Glutamatergic neuron (in vitro differentiated cells): ENCODE results near the gene PPP2R1B. TPM values are rescaled to one million over a fixed set of nuclear protein-coding genes. Genes with fewer than 3 reads are reported as not detected.

ENCODE experiments used
- DNase-seq: peaks from one replicate; pipeline ENCODE4 v3.0.0; 2022
- H3K27ac Mint-ChIP-seq: one replicate; pipeline ENCODE4 v1.8.0; 2020; ENCODE audit warnings: mild to moderate bottlenecking, mixed read lengths, inconsistent platforms; ENCODE audit not compliant: unreplicated experiment
- H3K27me3 Mint-ChIP-seq: one replicate; pipeline ENCODE4 v1.8.0; 2020; ENCODE audit warnings: mild to moderate bottlenecking, moderate library complexity, mixed read lengths, inconsistent platforms; ENCODE audit not compliant: unreplicated experiment
- H3K36me3 Mint-ChIP-seq: one replicate; pipeline ENCODE4 v1.8.0; 2020; ENCODE audit warnings: mild to moderate bottlenecking, mixed read lengths, inconsistent platforms; ENCODE audit not compliant: unreplicated experiment
- H3K4me1 Mint-ChIP-seq: one replicate; pipeline ENCODE4 v1.8.0; 2020; ENCODE audit warnings: mild to moderate bottlenecking, low read depth, mixed read lengths, inconsistent platforms; ENCODE audit not compliant: unreplicated experiment
- H3K4me3 Mint-ChIP-seq: one replicate; pipeline ENCODE4 v1.8.0; 2020; ENCODE audit warnings: mild to moderate bottlenecking, mixed read lengths, inconsistent platforms; ENCODE audit not compliant: unreplicated experiment
- H3K9me3 Mint-ChIP-seq: one replicate; pipeline ENCODE4 v1.8.0; 2020; ENCODE audit warnings: mild to moderate bottlenecking, moderate library complexity, mixed read lengths, inconsistent platforms; ENCODE audit not compliant: unreplicated experiment
- CTCF ChIP-seq: fragments of 200-600 bp; sonication (generic); IDR thresholded peaks from one replicate; pipeline ENCODE4 v1.5.0; 2021; ENCODE audit not compliant: partially characterized antibody, unreplicated experiment
- total RNA-seq: library from RNA; stranded (reverse); fragmentation: NEBNext Ultra II Directional; extraction: Animal tissue kit (Norgen Biotek cat#: 25700); gene quantifications from one replicate; pipeline ENCODE4 v1.2.1, GENCODE V29; 2021; ENCODE audit not compliant: unreplicated experiment

The PPP2R1B gene
- total RNA-seq, 1 donor from 2014 or later = 66.3 TPM

DNA sequence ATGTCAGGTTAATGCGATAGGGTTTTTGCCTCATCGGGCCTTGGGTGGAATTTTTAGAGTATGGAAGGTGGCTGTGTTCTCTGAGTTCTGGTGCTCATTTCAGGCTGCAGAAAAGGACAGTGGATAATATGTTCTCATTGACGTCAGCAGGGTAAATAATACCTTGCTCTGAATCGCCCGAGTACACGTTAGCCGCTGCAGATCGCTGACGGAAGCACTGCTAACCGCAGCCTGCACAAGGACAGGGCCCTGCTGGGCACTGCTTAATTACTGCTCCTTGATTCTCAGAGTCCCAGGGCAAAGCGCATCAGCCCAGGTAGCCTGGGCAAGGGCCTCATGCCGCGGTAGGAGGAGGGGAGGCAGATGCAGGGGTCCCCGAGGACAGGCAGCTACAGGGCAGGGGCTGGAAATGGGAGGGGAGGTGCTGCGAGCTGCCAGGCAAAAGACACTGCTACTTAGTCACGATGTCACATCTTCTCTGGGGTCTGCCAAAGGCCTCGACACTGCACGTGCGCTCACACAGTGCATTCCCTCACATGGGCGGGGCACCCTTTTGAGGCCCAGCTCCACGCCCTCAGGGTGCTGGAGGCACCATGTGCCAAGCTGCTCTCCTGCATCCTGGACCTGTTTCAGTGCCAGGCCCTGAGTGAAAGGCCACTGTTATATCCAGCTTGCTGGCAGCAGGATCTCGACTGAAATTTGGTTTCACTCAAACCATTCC is 35.2 kb downstream of the PPP2R1B start:
- Mint-ChIP-seq H3K4me1 (peaks cover 43% of the 10 kb centered on the region), H3K27me3 (peaks cover 2% of the 10 kb centered on the region), H3K27ac (peak overlapping the region; percentile 43), H3K4me3 (no peak overlapping the region), H3K36me3 (no peaks in the 10 kb centered on the region), H3K9me3 (peaks cover 7% of the 10 kb centered on the region)
- DNase-seq = no peak
- no peak for TF ChIP-seq CTCF

GRCh38 chr11:111729831-111730311 is 36.3 kb downstream of the PPP2R1B start:
- Mint-ChIP-seq H3K4me3 (no peak overlapping the region), H3K4me1 (peaks cover 34% of the 10 kb centered on the region), H3K9me3 (peaks cover 5% of the 10 kb centered on the region), H3K27ac (peak overlapping the region; percentile 12), H3K27me3 (peaks cover under 1% of the 10 kb centered on the region), H3K36me3 (no peaks in the 10 kb centered on the region)
- TF ChIP-seq CTCF = no peak
- no peak for DNase-seq

DNA sequence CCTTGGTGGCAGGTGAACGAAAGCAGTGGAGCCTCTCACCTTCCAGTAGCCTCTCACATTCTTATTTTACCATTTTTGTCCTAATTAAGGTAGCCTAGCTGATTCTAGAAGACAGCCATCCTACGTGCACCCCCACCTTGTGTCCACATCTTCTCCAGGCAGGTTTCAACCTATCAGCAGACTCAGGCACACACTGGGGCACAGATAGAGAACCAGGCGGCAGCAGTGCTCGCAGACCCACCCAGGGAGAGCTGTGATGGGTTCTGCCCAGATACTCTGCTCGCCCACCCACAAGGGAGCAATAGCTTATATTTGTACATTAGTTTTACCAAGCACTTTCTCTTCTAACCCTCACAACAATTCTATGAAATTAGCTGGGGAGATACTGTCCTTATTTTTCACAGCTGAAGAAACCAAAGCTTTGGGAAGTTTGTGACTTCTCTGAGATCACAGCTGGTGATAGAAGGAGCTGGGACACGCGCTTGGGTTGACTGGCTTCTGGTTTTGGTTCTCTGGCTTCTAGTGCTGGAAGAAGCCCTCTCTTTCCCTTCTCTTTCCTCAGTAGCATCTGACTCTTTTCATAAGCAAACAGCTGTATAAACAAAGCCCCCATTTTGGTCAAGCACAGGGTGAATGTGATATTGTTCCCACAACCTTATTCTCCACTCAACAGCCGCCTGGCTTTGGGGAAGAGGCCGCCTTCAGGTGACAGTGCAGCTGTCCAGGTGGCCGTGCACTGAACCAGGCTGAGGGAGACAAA is 36.9 kb downstream of the PPP2R1B start:
- H3K4me3 Mint-ChIP-seq = no peak overlapping the region
- H3K9me3 Mint-ChIP-seq = peaks cover 4% of the 10 kb centered on the region
- no peak overlapping the region for H3K27ac Mint-ChIP-seq
- TF ChIP-seq CTCF = no peak
- H3K4me1 Mint-ChIP-seq = peaks cover 31% of the 10 kb centered on the region
- no peak for DNase-seq
- no peaks in the 10 kb centered on the region for H3K36me3 Mint-ChIP-seq
- no peaks in the 10 kb centered on the region for H3K27me3 Mint-ChIP-seq

DNA sequence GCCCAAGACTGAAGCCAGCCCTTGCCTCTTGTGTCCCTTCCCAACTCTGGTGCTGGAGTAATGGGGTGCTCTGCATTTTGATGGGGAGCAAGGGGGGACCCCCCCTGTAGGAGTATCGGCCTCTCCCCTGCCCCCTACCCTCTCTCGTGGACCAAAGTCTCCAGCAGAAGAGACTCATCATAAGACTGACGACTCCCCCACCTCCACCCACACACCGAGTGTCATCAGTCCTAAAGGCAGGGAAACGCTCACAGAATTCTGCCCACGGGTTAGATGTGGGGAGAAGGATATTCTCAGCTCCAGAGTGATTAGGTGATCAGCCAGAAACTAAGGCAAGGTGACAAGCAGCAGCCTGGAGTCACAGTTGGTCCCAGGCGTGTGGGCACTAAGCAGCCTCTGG is 38.8 kb downstream of the PPP2R1B start:
- TF ChIP-seq CTCF = no peak
- Mint-ChIP-seq H3K4me1 (peaks cover 42% of the 10 kb centered on the region), H3K27me3 (no peaks in the 10 kb centered on the region), H3K27ac (no peak overlapping the region), H3K4me3 (no peak overlapping the region), H3K9me3 (peaks cover 4% of the 10 kb centered on the region), H3K36me3 (no peaks in the 10 kb centered on the region)
- no peak for DNase-seq

- H3K4me1 Mint-ChIP-seq = peaks cover 48% of the 10 kb centered on the region
- H3K27ac Mint-ChIP-seq = no peak overlapping the region
- no peaks in the 10 kb centered on the region for H3K27me3 Mint-ChIP-seq
- no peak for DNase-seq
- no peaks in the 10 kb centered on the region for H3K36me3 Mint-ChIP-seq
- peaks cover 2% of the 10 kb centered on the region for H3K9me3 Mint-ChIP-seq
- no peak for TF ChIP-seq CTCF
- H3K4me3 Mint-ChIP-seq = no peak overlapping the region
Observed at GRCh38 chr11:111726301-111726713, 39.9 kb downstream of the PPP2R1B start.
